ENCODE data around the gene ZSCAN26.

Gene ZSCAN26

GRCh38 chr6:28322661-28323060 lies 55.7 kb downstream of the ZSCAN26 start:
- DNase-seq (ENCODE audit: low read depth), result no peak

- DNase-seq (ENCODE audit: low read depth), result no peak
These were observed 57.0 kb downstream of the ZSCAN26 start for GRCh38 chr6:28323813-28324424.

GRCh38 chr6:28326371-28326948 lies 59.5 kb downstream of the ZSCAN26 start:
- DNase-seq (ENCODE audit: low read depth), result no peak
